ENCODE results near the gene PIM1. TPM values are rescaled to one million over a fixed set of nuclear protein-coding genes. Genes with fewer than 3 reads are reported as not detected.
A peak's percentile ranks its signal among the peaks of the same experiment; 100 is the strongest.

PIM1 gene
- total RNA-seq, 2 donors from 2014 or later, result 7.3 to 10.6 TPM

DNA sequence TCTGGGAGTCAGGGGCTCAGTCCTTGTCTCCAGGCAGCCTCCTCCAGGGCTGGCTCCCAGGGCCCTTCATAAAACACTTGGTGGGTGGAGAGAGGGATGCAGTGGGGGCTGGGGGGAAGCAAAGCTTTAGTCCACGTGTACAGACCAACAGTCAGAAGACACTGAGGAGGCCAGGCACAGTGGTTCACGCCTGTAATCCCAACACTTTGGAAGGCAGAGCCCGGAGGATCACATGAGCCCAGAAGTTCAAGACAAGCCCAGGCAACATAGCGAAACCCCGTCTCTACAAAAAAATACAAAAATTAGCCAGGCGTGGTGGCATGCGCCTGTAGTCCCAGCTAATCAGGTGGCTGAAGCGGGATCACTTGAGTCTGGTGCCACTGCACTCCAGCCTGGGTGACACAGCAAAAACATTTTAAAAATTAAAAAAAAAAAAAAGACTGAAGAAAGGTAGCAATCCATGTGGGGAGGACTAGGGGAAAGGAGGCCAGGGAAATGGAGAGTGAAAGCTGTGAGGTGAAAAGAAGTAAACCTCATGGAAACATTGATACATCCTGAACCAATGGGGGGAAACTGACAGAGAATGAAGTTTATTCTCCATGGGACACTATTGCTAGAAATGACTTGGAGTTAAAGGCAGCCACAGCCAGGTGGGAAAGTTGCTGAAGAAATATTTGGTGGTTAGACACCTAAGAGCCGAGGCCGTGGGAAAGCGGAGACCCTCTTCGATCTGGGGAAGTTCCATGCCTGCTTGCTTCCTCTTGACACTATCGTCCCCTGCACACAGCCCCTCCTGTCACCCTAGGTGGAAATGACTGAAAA lies 35.4 kb downstream of the PIM1 start:
- intact Hi-C loops (cut with DNase I), result loop anchor here (5.0 to 10.0 kb wide), 3 partner anchors 33 to 441 kb away; partner anchors contain the start of gene PIM1
- H3K27ac ChIP-seq, result no peak overlapping the region
- no peak for DNase-seq

DNA sequence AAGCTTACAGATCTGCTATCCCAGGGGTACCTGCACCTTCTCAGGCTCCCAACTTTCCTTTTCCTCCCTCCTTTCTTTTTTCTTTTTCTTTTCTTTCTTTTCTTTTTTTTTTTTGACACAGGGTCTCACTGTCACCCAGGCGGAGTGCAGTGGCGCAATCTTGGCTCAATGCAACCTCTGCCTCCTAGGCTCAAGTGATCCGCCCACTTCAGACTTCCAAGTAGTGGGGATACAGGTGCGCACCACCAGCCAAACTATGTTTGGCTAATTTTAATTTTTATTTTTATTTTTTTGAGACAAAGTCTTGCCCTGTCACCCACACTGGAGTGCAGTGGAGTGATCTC lies 36.0 kb downstream of the PIM1 start:
- WGBS, 2 donors, result 66 to 94% methylated on average over 4 of the region's 4 CpGs
- intact Hi-C loops (cut with DNase I), result loop anchor here (5.0 to 10.0 kb wide), 3 partner anchors 34 to 441 kb away; partner anchors contain the start of gene PIM1

More for the DNA sequence above, 35.4 kb downstream of the PIM1 start:
- TF ChIP-seq CTCF (IDR thresholded peaks at IDR 0.05) (no peak), POLR2A (IDR thresholded peaks at IDR 0.05) (no peak)
- 63 to 71% methylated on average over 13 of the region's 13 CpGs for WGBS, 2 donors
- no peaks in the 10 kb centered on the region for H3K27me3 ChIP-seq
- no peak for ATAC-seq
- no peak overlapping the region for H3K4me3 ChIP-seq
- no peaks in the 10 kb centered on the region for H3K36me3 ChIP-seq (replicated peaks in 1 of 2; ENCODE audit: insufficient read depth in 1 of 2, low read depth in 2 of 2)
- H3K9me3 ChIP-seq, result no peaks in the 10 kb centered on the region
- peaks cover 5% of the 10 kb centered on the region for H3K4me1 ChIP-seq

DNA sequence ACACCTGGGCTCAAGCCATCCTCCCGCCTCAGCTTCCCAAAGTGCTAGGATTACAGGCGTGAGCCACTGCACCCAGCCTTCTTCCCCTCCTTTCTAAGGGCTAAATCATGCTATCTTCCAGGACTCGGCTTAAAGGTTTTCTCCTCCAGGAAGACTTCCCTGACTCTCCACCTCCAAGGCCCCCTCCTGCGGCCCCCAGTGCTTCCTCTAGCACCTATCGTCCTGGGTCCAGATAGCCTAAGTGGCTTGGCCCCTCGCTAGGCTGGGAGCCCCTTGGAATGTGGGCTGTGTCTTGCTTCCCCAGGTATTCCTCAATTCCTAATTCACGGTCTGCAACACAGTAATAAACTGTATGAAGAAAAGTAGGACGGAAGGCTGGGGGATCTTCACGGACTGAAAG lies 36.7 kb downstream of the PIM1 start:
- ATAC-seq, result no peak

More for the DNA sequence above, 36.0 kb downstream of the PIM1 start:
- ATAC-seq (no peak), DNase-seq (no peak)
- Histone ChIP-seq H3K27ac (no peak overlapping the region), H3K4me1 (peaks cover 5% of the 10 kb centered on the region), H3K4me3 (no peak overlapping the region), H3K9me3 (no peaks in the 10 kb centered on the region), H3K36me3 (replicated peaks in 1 of 2; ENCODE audit: insufficient read depth in 1 of 2, low read depth in 2 of 2) (no peaks in the 10 kb centered on the region), H3K27me3 (no peaks in the 10 kb centered on the region)
- TF ChIP-seq CTCF (IDR thresholded peaks at IDR 0.05) (no peak), POLR2A (IDR thresholded peaks at IDR 0.05) (no peak)

GRCh38 chr6:37207903-37208456 lies 38.0 kb downstream of the PIM1 start:
- H3K27me3 ChIP-seq, result no peaks in the 10 kb centered on the region
- no peaks in the 10 kb centered on the region for H3K36me3 ChIP-seq (replicated peaks in 1 of 2; ENCODE audit: insufficient read depth in 1 of 2, low read depth in 2 of 2)
- no peak for TF ChIP-seq POLR2A (IDR thresholded peaks at IDR 0.05)
- peak; percentile 31 to 79 (median 61) for TF ChIP-seq CTCF (IDR thresholded peaks at IDR 0.05)
- peak; percentile 80 to 87 (median 86) for DNase-seq
- H3K4me1 ChIP-seq, result peaks cover 5% of the 10 kb centered on the region
- H3K9me3 ChIP-seq, result no peaks in the 10 kb centered on the region
- no peak overlapping the region for H3K27ac ChIP-seq
- peak; percentile 72 for ATAC-seq
- 57 to 58% methylated on average over 7 of the region's 7 CpGs for WGBS, 2 donors
- intact Hi-C loops (cut with DNase I), result loop anchor here (5.0 to 10.0 kb wide), 3 partner anchors 36 to 443 kb away; partner anchors contain the start of gene PIM1
- H3K4me3 ChIP-seq, result no peak overlapping the region

More for the DNA sequence above, 36.7 kb downstream of the PIM1 start:
- DNase-seq, result no peak
- H3K4me1 ChIP-seq, result peaks cover 5% of the 10 kb centered on the region
- 86 to 88% methylated on average over 9 of the region's 9 CpGs for WGBS, 2 donors
- TF ChIP-seq CTCF (IDR thresholded peaks at IDR 0.05) (no peak), POLR2A (IDR thresholded peaks at IDR 0.05) (no peak)
- no peak overlapping the region for H3K4me3 ChIP-seq
- no peaks in the 10 kb centered on the region for H3K9me3 ChIP-seq
- no peak overlapping the region for H3K27ac ChIP-seq
- H3K27me3 ChIP-seq, result no peaks in the 10 kb centered on the region
- intact Hi-C loops (cut with DNase I), result loop anchor here (5.0 to 10.0 kb wide), 3 partner anchors 34 to 442 kb away; partner anchors contain the start of gene PIM1
- no peaks in the 10 kb centered on the region for H3K36me3 ChIP-seq (replicated peaks in 1 of 2; ENCODE audit: insufficient read depth in 1 of 2, low read depth in 2 of 2)

Data from body of pancreas (tissue), 4 donors.